ENCODE measurements around the gene RNF152. TPM values are rescaled to one million over a fixed set of nuclear protein-coding genes. Genes with fewer than 3 reads are reported as not detected.

RNF152 gene
- total RNA-seq, 5 donors from 2014 or later (not counting 1 experiment from before 2014, with no cell fraction given), result 0.23 to 0.78 (median 0.51) TPM

- H3K36me3 ChIP-seq (ENCODE audit: control insufficient read depth in 2 of 2, extremely low read depth in 1 of 2, insufficient read depth in 1 of 2, low read length in 1 of 2), result no peaks in the 10 kb centered on the region
- Mint-ChIP-seq H3K27me3 (peaks cover 2 to 5% of the 10 kb centered on the region in 2 donors), H3K4me1 (peaks cover 0 to 1% (median 0%) of the 10 kb centered on the region in 3 donors), H3K9me3 (peaks cover 0 to 7% (median 2%) of the 10 kb centered on the region in 3 donors), H3K27ac (no peak overlapping the region), H3K36me3 (no peaks in the 10 kb centered on the region), H3K4me3 (no peak overlapping the region)
- H3K4me1 ChIP-seq (ENCODE audit: control insufficient read depth in 1 of 2, extremely low read depth in 1 of 2, insufficient read depth in 2 of 2, low read length in 2 of 2), result no peaks in the 10 kb centered on the region
- no peak overlapping the region for H3K4me3 ChIP-seq (ENCODE audit: control insufficient read depth in 1 of 2, extremely low read depth in 1 of 2, low read length in 1 of 2)
- DNase-seq, result no peak
- ATAC-seq (replicated peaks in 1 of 4), result no peak
- no peaks in the 10 kb centered on the region for H3K9me3 ChIP-seq
- no peaks in the 10 kb centered on the region for H3K27me3 ChIP-seq (replicated peaks in 1 of 2; ENCODE audit: control insufficient read depth in 2 of 2, extremely low read depth in 1 of 2, insufficient read depth in 2 of 2, low read length in 1 of 2)
- ChIA-PET CTCF (no interaction called here), POLR2A (no interaction called here)
- no CpG with 5 or more reads among the region's 3 CpGs for WGBS (ENCODE audit: insufficient coverage)
- H3K27ac ChIP-seq (ENCODE audit: low read length), result no peak overlapping the region
These were observed 122.5 kb downstream of the RNF152 start for GRCh38 chr18:61770279-61770678.

- H3K4me1 ChIP-seq (ENCODE audit: control insufficient read depth in 1 of 2, extremely low read depth in 1 of 2, insufficient read depth in 2 of 2, low read length in 2 of 2), result peaks cover 0 to 5% of the 10 kb centered on the region in 2 experiments
- Mint-ChIP-seq H3K27ac (no peak overlapping the region), H3K9me3 (peaks cover 0 to 3% (median 0%) of the 10 kb centered on the region in 3 donors)
These were observed 126.4 kb downstream of the RNF152 start for GRCh38 chr18:61766266-61766884.

GRCh38 chr18:61765097-61765496, 127.7 kb downstream of the RNF152 start:
- DNase-seq (no peak), ATAC-seq (replicated peaks in 1 of 4) (no peak)
- Histone ChIP-seq H3K9me3 (no peaks in the 10 kb centered on the region), H3K27ac (ENCODE audit: low read length) (no peak overlapping the region), H3K4me1 (ENCODE audit: control insufficient read depth in 1 of 2, extremely low read depth in 1 of 2, insufficient read depth in 2 of 2, low read length in 2 of 2) (peaks cover 0 to 5% of the 10 kb centered on the region in 2 experiments), H3K27me3 (replicated peaks in 1 of 2; ENCODE audit: control insufficient read depth in 2 of 2, extremely low read depth in 1 of 2, insufficient read depth in 2 of 2, low read length in 1 of 2) (no peaks in the 10 kb centered on the region), H3K36me3 (ENCODE audit: control insufficient read depth in 2 of 2, extremely low read depth in 1 of 2, insufficient read depth in 1 of 2, low read length in 1 of 2) (no peaks in the 10 kb centered on the region), H3K4me3 (ENCODE audit: control insufficient read depth in 1 of 2, extremely low read depth in 1 of 2, low read length in 1 of 2) (no peak overlapping the region)
- Mint-ChIP-seq H3K27me3 (peaks cover 9 to 21% of the 10 kb centered on the region in 2 donors), H3K36me3 (no peaks in the 10 kb centered on the region), H3K27ac (no peak overlapping the region), H3K4me3 (no peak overlapping the region), H3K9me3 (peaks cover 0 to 3% (median 0%) of the 10 kb centered on the region in 3 donors), H3K4me1 (peaks cover 0 to 12% (median 6%) of the 10 kb centered on the region in 3 donors)
- ChIA-PET POLR2A (no interaction called here), CTCF (no interaction called here)
- 83% methylated on average over 3 of the region's 6 CpGs for WGBS (ENCODE audit: insufficient coverage)

More at GRCh38 chr18:61766266-61766884, 126.4 kb downstream of the RNF152 start:
- H3K4me3 Mint-ChIP-seq, result no peak overlapping the region
- Histone ChIP-seq H3K9me3 (no peaks in the 10 kb centered on the region), H3K36me3 (ENCODE audit: control insufficient read depth in 2 of 2, extremely low read depth in 1 of 2, insufficient read depth in 1 of 2, low read length in 1 of 2) (no peaks in the 10 kb centered on the region), H3K27ac (ENCODE audit: low read length) (no peak overlapping the region), H3K27me3 (replicated peaks in 1 of 2; ENCODE audit: control insufficient read depth in 2 of 2, extremely low read depth in 1 of 2, insufficient read depth in 2 of 2, low read length in 1 of 2) (no peaks in the 10 kb centered on the region), H3K4me3 (ENCODE audit: control insufficient read depth in 1 of 2, extremely low read depth in 1 of 2, low read length in 1 of 2) (no peak overlapping the region)
- H3K27me3 Mint-ChIP-seq, result peaks cover 3 to 13% of the 10 kb centered on the region in 2 donors
- peaks cover 0 to 12% (median 6%) of the 10 kb centered on the region in 3 donors for H3K4me1 Mint-ChIP-seq
- ATAC-seq (replicated peaks in 1 of 4) (no peak), DNase-seq (no peak)
- no CpG with 5 or more reads among the region's 2 CpGs for WGBS (ENCODE audit: insufficient coverage)
- POLR2A ChIA-PET, result no interaction called here
- CTCF ChIA-PET, result no interaction called here
- H3K36me3 Mint-ChIP-seq, result no peaks in the 10 kb centered on the region

GRCh38 chr18:61764381-61764780, 128.4 kb downstream of the RNF152 start:
- H3K9me3 Mint-ChIP-seq, result peaks cover 0 to 1% (median 0%) of the 10 kb centered on the region in 3 donors
- no CpG with 5 or more reads among the region's 2 CpGs for WGBS (ENCODE audit: insufficient coverage)
- no peak overlapping the region for H3K4me3 Mint-ChIP-seq
- H3K27ac Mint-ChIP-seq, result no peak overlapping the region
- no peaks in the 10 kb centered on the region for H3K27me3 ChIP-seq (replicated peaks in 1 of 2; ENCODE audit: control insufficient read depth in 2 of 2, extremely low read depth in 1 of 2, insufficient read depth in 2 of 2, low read length in 1 of 2)
- DNase-seq (peak in 3 of 35 experiments; percentile 2 to 41 (median 3)), ATAC-seq (replicated peaks in 1 of 4) (no peak)
- H3K27ac ChIP-seq (ENCODE audit: low read length), result no peak overlapping the region
- no peak overlapping the region for H3K4me3 ChIP-seq (ENCODE audit: control insufficient read depth in 1 of 2, extremely low read depth in 1 of 2, low read length in 1 of 2)
- ChIA-PET CTCF (no interaction called here), POLR2A (no interaction called here)
- H3K9me3 ChIP-seq, result no peaks in the 10 kb centered on the region
- peaks cover 0 to 5% of the 10 kb centered on the region in 2 experiments for H3K4me1 ChIP-seq (ENCODE audit: control insufficient read depth in 1 of 2, extremely low read depth in 1 of 2, insufficient read depth in 2 of 2, low read length in 2 of 2)
- H3K36me3 ChIP-seq (ENCODE audit: control insufficient read depth in 2 of 2, extremely low read depth in 1 of 2, insufficient read depth in 1 of 2, low read length in 1 of 2), result no peaks in the 10 kb centered on the region
- H3K27me3 Mint-ChIP-seq, result peaks cover 8 to 19% of the 10 kb centered on the region in 2 donors
- H3K36me3 Mint-ChIP-seq, result no peaks in the 10 kb centered on the region
- H3K4me1 Mint-ChIP-seq, result peaks cover 0 to 12% (median 6%) of the 10 kb centered on the region in 3 donors

- Histone ChIP-seq H3K36me3 (ENCODE audit: control insufficient read depth in 2 of 2, extremely low read depth in 1 of 2, insufficient read depth in 1 of 2, low read length in 1 of 2) (no peaks in the 10 kb centered on the region), H3K27ac (ENCODE audit: low read length) (no peak overlapping the region), H3K9me3 (no peaks in the 10 kb centered on the region), H3K4me3 (ENCODE audit: control insufficient read depth in 1 of 2, extremely low read depth in 1 of 2, low read length in 1 of 2) (no peak overlapping the region), H3K27me3 (replicated peaks in 1 of 2; ENCODE audit: control insufficient read depth in 2 of 2, extremely low read depth in 1 of 2, insufficient read depth in 2 of 2, low read length in 1 of 2) (no peaks in the 10 kb centered on the region), H3K4me1 (ENCODE audit: control insufficient read depth in 1 of 2, extremely low read depth in 1 of 2, insufficient read depth in 2 of 2, low read length in 2 of 2) (peaks cover 0 to 5% of the 10 kb centered on the region in 2 experiments)
- DNase-seq, result no peak
- Mint-ChIP-seq H3K4me3 (no peak overlapping the region), H3K27me3 (peaks cover 7 to 17% of the 10 kb centered on the region in 2 donors), H3K9me3 (no peaks in the 10 kb centered on the region), H3K36me3 (no peaks in the 10 kb centered on the region), H3K27ac (no peak overlapping the region), H3K4me1 (peaks cover 0 to 12% (median 6%) of the 10 kb centered on the region in 3 donors)
- ChIA-PET POLR2A (no interaction called here), CTCF (no interaction called here)
- ATAC-seq (replicated peaks in 1 of 4), result no peak
These were observed 130.9 kb downstream of the RNF152 start for GRCh38 chr18:61761875-61762274.

Data from T-cell (primary cell).